Measurements from ENCODE around the gene ANO9.

Gene ANO9

DNA sequence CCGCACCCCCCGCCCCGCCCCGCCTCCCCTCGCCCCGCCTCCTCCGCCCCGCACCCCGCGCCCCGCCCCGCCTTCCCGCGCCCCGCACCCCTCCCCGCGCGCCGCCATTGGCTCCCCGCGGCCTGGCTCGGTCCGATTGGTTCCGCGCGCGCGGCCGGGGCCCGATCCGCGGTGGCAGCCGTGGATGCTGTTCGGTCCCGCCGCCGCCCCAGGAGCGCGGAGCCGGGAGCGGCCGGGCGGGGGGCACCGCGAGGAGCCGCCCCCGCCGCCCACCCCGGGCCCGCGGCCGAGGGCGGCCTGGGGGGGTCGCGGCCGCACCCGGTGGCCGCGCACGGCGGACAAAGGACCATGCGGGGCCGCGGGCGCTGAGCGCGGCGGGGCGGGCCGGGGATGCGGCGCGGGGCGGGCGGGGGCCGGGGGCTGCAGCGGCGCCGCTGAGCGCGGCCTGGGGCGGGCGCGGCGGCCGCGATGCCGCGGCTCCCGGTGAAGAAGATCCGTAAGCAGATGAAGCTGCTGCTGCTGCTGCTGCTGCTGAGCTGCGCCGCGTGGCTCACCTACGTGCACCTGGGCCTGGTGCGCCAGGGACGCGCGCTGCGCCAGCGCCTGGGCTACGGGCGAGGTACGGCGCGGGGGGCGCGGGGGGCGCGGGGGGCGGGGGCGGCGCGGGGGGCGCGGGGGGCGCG lies 72.3 kb downstream of the ANO9 start, which contains the start of gene B4GALNT4:
TSS of gene B4GALNT4 (plus strand) at position 164 of the 683 bp plus-strand sequence. CDS start at position 469, 305 bp downstream.
- no peak for DNase-seq (ENCODE audit: low read depth)

- no peak for DNase-seq (ENCODE audit: low read depth)
Measured at GRCh38 chr11:368414-369335, 73.1 kb downstream of the ANO9 start.

- DNase-seq (ENCODE audit: low read depth) = no peak
Measured at GRCh38 chr11:367956-368413, 73.8 kb downstream of the ANO9 start.

All from activated gamma-delta T cell treated with anti-CD3 and anti-CD28 coated beads, Interleukin-2, amount 50 U/mL, for 16 hours (primary cell).